ENCODE data around the gene TTYH1.
"Not testable (repeated sequence)": the region's sequence is repeated elsewhere in the genome, so short reads cannot be mapped to it uniquely, and the experiment has no call there.

TTYH1 gene

DNA sequence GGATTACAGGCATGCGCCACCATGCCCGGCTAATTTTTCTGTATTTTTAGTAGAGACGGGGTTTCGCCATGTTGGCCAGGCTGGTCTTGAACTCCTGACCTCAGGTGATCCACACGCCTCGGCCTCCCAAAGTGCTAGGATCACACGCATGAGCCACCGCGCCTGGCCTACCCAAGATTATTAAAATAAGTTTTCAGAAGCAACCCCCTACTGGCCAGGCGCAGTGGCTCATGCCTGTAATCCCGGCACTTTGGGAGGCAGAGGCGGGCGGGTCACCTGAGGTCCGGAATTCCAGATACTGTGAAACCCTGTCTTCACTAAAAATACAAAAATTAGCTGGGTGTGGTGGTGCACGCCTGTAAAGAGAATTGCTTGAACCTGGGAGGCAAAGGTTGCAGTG is 31.1 kb downstream of the TTYH1 start:
- DNase-seq = not testable (repeated sequence)

GRCh38 chr19:54448040-54448773 is 32.9 kb downstream of the TTYH1 start:
- peak; percentile 52 for DNase-seq

GRCh38 chr19:54448774-54449700 is 33.8 kb downstream of the TTYH1 start, which contains the start of gene LENG8:
LENG8 (plus strand) TSS chr19:54449199; CDS start chr19:54451345, 2,146 bp downstream.
- DNase-seq = peak; percentile 99

DNA sequence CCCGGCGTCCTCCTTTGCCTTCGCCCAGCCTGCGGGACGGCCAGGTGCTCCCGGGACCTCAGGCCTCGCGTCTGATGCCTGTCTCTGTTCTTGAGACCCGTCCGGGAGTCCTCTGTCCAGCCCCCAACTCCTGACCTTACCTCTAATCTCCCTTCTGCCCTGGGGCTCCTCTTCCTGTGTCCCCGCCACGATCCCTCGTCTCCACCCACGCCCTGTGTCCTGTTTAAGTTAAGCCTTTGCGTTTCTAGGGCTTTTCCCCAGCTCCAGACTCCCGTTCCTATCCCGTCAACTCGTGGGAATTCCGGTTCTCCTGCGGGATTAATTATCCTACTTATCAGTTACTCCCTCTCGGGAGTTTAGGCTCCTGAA is 34.4 kb downstream of the TTYH1 start:
- no peak for DNase-seq

DNA sequence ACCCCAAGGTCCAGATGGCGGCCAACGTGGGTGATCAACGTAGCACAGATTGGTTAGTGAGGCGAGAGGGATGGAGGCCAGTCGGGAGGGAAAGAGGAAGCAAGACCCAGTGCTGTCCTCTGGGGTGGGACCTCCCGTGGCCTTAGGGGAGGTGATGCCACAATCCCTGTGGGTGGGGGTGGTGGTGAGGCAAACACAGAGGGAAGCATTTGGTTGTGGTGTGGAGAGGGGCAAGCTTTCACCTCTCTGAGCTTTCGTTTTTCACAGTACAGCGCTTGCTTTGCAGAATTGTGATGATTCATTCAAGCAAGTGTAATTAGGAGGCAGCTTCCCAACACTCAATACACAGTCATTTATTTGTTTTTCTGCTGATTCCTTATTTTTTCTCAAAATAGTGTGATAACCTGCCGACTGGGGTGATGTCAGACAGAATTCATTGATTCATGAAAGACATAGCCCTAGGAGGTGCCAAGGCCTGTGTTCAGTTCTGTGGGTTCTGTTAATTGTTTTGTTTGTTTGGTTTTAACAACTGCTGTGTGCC is 36.1 kb downstream of the TTYH1 start:
- DNase-seq = peak; percentile 95

DNA sequence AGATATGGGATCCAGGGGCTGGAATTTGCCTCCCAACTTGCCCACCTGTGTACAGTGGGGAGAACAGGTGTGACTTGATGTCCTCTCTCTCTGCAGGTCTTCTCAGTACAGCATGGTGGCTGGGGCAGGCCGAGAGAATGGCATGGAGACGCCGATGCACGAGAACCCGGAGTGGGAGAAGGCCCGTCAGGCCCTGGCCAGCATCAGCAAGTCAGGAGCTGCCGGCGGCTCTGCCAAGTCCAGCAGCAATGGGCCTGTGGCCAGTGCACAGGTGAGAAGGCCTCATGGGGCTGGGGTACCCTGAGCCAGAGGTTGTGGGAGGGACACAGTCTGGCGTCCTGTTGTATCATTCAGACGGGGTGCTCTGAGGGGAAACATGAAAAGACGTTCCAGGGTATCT is 36.7 kb downstream of the TTYH1 start:
- no peak for DNase-seq

GRCh38 chr19:54452626-54453025 is 37.4 kb downstream of the TTYH1 start:
- no peak for DNase-seq

DNA sequence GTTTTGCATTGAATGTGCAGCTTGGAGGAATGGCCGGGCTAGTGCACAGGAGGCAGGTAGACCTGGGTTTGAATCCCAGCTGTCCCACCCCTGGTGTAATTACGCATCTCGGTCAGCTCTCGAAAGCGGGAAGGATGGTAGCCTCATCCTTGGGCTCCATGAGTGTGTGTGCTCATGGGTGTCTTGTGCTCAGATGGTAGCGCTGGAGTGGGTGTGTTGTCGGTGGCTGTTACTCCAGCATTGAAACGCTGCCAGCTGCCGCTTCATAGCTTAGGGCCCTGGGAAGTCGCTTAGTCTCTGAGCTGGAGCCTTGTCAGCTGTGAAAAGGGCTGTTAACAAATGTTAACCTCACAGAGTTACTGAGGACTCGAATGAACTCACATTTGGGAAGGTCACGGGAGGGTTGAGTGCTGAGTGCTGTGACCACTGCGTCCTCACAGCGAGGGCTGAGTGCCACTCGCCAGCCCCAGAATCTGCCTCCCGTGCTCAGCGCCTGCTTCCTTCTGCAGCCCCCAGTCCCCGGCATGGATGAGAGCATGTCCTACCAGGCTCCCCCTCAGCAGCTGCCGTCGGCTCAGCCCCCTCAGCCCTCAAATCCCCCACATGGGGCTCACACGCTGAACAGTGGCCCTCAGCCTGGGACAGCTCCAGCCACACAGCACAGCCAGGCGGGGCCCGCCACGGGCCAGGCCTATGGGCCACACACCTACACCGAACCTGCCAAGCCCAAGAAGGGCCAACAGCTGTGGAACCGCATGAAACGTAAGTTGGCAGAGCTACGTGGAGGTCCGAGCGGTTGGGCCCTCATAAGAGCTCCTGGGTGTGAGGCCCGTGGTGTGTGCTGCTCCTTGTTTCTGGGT is 38.9 kb downstream of the TTYH1 start:
- no peak for DNase-seq

DNA sequence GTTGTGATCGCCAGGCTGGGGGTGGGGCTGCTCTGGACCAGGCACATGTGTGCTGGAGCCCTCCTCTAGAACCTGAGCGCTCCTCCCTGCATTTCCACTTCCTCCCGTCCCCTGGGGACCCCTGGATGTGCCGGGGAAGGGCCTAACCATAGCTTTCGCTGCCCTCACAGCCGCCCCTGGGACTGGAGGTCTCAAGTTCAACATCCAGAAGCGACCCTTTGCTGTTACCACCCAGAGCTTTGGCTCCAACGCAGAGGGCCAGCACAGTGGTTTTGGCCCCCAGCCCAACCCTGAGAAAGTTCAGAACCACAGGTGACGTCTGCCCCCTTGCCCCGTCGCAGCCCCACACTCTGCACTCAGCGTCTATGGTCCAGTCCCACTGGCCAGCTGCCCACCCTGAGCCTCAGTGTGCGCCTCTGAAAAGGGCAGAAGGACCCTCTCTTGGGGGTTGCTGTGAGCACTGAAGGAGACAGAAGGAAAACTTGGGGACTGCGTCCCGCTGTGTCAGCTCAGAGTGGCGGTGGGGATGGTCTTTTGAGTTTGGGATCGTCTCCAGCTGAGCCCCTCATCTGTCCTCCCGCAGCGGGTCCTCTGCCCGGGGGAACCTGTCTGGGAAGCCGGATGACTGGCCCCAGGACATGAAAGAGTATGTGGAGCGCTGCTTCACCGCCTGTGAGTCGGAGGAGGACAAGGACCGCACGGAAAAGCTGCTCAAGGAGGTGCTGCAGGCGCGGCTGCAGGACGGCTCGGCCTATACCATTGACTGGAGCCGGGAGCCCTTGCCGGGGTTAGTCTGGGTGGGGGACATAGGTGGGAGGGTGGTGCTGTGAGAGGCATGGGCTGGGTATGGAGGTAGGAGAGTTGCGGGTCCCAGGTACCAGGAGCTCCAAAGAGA is 39.8 kb downstream of the TTYH1 start:
- DNase-seq = no peak

GRCh38 chr19:54455786-54456422 is 40.6 kb downstream of the TTYH1 start:
- DNase-seq = no peak

DNA sequence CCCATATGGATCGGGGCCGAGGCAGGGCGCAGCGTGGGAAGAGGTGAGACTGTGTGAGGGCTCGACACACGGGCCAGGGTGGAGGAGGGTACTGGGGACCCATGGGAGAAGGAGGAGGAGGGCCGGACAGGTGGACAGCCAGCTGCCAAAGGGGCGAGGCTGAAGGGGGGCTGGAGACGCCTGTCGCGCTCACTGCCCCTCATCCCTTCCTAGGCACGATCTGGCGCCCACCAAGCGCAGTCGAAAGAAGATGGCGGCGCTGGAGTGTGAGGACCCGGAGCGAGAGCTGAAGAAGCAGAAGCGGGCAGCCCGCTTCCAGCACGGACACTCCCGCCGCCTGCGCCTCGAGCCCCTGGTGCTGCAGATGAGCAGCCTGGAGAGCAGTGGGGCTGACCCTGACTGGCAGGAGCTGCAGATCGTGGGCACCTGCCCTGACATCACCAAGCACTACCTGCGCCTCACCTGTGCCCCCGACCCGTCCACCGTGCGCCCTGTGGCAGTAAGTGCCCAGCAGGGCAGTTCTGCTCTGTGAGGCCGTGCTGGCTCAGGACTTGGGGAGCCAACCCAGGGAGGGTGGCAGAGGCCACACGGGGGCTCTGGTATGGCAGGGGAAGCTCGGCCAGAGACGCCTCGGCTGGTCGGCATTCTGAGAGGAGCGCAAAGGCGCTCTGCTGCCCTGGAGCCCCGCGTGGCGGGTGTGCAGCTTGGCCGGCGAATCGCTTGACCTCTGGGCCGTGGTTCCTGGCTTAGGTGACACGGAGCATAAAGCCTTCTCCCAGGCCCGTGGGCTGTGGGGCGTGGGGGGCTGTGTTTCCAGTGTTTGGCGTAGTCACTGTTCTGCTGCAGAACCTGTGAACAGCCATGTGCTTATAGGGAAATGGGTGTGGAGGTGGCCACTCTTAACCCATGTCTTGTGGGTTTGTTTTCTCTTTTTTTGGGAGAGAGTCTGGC is 41.4 kb downstream of the TTYH1 start:
- no peak for DNase-seq

GRCh38 chr19:54457773-54458647 is 42.7 kb downstream of the TTYH1 start:
- DNase-seq = no peak

- no peak for DNase-seq
Measured at GRCh38 chr19:54458648-54459281, 43.5 kb downstream of the TTYH1 start.

DNA sequence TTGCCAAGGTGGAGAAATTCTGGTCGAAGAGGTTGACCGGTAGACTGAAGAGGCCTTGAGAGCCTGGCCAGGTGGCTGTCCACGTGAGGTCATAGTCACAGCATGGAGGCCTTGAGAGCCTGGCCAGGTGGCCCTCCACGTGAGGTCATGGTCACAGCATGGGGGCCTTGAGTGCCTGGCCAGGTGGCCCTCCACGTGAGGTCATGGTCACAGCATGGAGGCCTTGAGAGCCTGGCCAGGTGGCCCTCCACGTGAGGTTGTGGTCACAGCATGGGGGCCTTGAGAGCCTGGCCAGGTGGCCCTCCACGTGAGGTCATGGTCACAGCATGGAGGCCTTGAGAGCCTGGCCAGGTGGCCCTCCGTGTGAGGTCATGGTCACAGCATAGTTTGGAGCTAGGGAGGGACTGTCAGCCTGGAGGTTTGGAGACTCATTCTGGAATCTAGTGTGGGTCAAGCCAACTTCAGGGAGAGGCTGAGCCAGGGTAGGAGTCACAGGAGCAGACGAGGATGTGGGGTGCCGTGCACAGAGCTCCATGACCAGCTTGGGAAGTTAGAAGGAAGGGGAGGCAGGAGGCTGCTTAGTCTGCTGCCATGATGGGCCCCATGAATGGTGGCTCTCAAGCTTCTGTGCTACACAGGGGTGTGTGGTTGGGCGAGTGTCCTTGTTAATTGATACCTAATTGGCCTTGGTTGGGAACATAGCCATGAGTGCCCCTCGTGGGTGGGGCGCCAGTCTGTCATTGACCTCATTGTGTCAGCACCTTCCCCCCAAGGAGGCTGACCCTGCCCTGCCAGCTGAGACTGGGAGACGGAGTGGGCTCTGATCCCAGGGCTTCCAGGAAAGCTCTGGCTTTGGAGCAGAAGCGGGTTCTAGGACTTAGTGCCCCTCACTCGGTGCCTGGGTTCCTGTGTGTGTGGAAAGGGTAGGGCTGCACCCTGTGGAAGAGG is 44.3 kb downstream of the TTYH1 start:
- no peak for DNase-seq

DNA sequence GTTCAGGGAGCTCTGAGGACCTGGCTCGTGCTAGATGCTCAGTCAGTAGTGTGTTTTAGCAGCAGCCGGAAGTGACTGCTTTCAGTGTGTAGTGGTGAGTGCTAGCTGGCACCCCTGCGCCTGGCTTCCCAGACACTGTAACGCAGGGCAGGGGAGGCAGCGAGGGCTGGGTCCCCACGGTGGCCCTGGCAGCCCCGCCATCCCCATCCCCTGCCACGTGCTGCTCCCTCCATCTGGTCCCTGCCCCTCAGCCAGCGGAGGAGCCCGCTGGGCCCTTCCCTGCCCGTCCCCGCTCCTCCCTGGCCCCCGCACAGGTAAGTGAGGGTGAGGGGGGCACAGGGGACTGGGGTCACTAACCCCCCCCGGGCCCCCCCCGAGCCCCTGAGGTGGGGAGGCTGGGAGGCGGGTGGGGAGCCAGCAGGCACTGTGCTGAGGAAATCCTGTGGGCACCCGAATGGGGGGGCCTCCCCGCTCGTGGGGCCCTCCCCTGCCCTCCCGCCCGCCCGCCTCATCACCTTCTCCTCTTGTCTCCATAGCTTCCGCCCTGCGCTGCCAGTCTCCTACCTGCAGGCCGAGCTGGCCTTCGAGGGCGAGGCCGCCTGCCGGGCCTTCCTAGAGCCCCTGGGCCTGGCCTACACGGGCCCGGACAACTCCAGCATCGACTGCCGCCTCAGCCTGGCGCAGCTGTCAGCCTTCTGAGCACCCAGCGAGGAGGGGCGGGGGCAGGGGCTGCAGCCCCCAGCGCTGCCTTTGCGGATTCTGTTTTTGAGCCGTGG is 45.2 kb downstream of the TTYH1 start:
- no peak for DNase-seq

- DNase-seq = no peak
Measured at GRCh38 chr19:54461210-54461609, 45.9 kb downstream of the TTYH1 start.

Data from MV-4-11 (cell line).